Spleen (tissue), 7 donors: Measurements from ENCODE around the gene NKX2-2.

Experiments used
- POLR2A ChIP-seq, 3 donors: fragments of 450-650 bp; IDR thresholded peaks; one replicate each; pipeline ENCODE4 v1.5.1; 2017; ENCODE audit warnings: antibody characterized with exemption in 3 of 3, mild to moderate bottlenecking in 1 of 3
- POLR2AphosphoS5 ChIP-seq, 3 donors: sonication (generic); formaldehyde crosslinking; IDR thresholded peaks; one replicate each; pipeline ENCODE4 v1.5.1; 2017; ENCODE audit warnings: antibody characterized with exemption in 3 of 3
- TF ChIP-seq, protein P1 (sequence below), 11 experiments: fragments of 200-600 bp in 7 of 11; fragments of 450-650 bp in 4 of 11; sonication (generic) in 4 of 11; IDR thresholded peaks in 8 of 11; conservative IDR thresholded peaks in 3 of 11; 1 replicate in 7 of 11; 2 replicates in 4 of 11; pipeline versions ENCODE4 v1.4.0 to v1.8.0; 2016 to 2021; ENCODE audit warnings: antibody characterized with exemption in 11 of 11, inconsistent platforms in 4 of 11, mild to moderate bottlenecking in 1 of 11
- donor health status: DM: no; HTN: no; CAD: no; lungs with moderate emphysema.
- donor health status: DM: no; HTN: no; CAD: no.
- donor health status: DM: no; HTN: no; CAD: no.

DNA sequence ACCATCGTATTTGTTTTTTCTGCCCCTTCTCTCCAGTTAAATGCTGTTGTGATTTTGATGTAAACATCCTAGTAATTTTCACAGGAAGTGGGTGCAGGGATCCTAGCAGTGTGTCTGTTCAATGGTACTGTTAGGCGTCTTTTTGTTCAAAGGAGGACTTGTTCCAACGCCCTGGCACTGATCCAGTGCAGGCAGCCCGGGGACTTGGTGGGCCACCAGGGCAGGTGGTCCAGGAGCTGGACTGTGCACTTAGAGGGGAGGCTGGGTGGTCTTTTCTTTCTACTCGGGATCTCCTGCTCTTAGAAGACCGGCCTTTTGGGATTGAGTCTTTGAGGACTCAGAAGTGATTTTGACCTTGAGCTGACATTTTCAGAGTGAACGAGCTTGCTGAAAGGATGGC is 41.1 kb upstream of the NKX2-2 start:
- no peak for TF ChIP-seq POLR2A (IDR thresholded peaks at IDR 0.05)
- TF ChIP-seq, protein P1, sequence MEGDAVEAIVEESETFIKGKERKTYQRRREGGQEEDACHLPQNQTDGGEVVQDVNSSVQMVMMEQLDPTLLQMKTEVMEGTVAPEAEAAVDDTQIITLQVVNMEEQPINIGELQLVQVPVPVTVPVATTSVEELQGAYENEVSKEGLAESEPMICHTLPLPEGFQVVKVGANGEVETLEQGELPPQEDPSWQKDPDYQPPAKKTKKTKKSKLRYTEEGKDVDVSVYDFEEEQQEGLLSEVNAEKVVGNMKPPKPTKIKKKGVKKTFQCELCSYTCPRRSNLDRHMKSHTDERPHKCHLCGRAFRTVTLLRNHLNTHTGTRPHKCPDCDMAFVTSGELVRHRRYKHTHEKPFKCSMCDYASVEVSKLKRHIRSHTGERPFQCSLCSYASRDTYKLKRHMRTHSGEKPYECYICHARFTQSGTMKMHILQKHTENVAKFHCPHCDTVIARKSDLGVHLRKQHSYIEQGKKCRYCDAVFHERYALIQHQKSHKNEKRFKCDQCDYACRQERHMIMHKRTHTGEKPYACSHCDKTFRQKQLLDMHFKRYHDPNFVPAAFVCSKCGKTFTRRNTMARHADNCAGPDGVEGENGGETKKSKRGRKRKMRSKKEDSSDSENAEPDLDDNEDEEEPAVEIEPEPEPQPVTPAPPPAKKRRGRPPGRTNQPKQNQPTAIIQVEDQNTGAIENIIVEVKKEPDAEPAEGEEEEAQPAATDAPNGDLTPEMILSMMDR (IDR thresholded peaks at IDR 0.05 in 8 of 11, conservative IDR thresholded peaks at IDR 0.05 in 3 of 11): no peak
- no peak for TF ChIP-seq POLR2AphosphoS5 (IDR thresholded peaks at IDR 0.05)
